Gastrocnemius medialis (tissue), 4 donors: ENCODE results near the gene C11orf91. TPM values are rescaled to one million over a fixed set of nuclear protein-coding genes. Genes with fewer than 3 reads are reported as not detected.
"Not testable (repeated sequence)": the region's sequence is repeated elsewhere in the genome, so short reads cannot be mapped to it uniquely, and the experiment has no call there.

Source experiments
- ATAC-seq, 2 donors: fragments of 150-250 bp; one replicate each; pipeline ENCODE4 v1.9.1; 2016
- DNase-seq, 2 donors: peaks; one replicate each; pipeline ENCODE4 v3.0.0-alpha.2; 2019
- H3K27ac ChIP-seq, 4 donors: fragments of 200-600 bp; sonication (generic); 1 replicate in 1 of 4; 2 replicates in 3 of 4; pipeline ENCODE4 v1.5.1; 2016 to 2018; ENCODE audit warnings: mild to moderate bottlenecking in 2 of 4, moderate library complexity in 1 of 4
- H3K27me3 ChIP-seq, 3 donors: fragments of 200-600 bp; sonication (generic) in 2 of 3; 1 replicate in 1 of 3; 2 replicates in 2 of 3; pipeline versions ENCODE4 v1.5.1 to v1.6.0; 2016 to 2019; ENCODE audit warnings: mild to moderate bottlenecking in 1 of 3, moderate library complexity in 1 of 3
- H3K36me3 ChIP-seq, 2 donors: fragments of 200-600 bp; sonication (generic) in 1 of 2; one replicate each; pipeline ENCODE4 v1.5.1; 2017 to 2018
- H3K4me1 ChIP-seq, 2 donors: fragments of 200-600 bp; sonication (generic) in 1 of 2; one replicate each; pipeline ENCODE4 v1.5.1; 2016 to 2017; ENCODE audit warnings: mild to moderate bottlenecking in 2 of 2
- H3K4me3 ChIP-seq, 4 donors: fragments of 200-600 bp; sonication (generic) in 3 of 4; 1 replicate in 1 of 4; 2 replicates in 3 of 4; pipeline ENCODE4 v1.5.1; 2016 to 2019; ENCODE audit warnings: mild to moderate bottlenecking in 2 of 4
- H3K9me3 ChIP-seq, 3 donors: fragments of 200-600 bp; sonication (generic) in 2 of 3; 1 replicate in 1 of 3; 2 replicates in 2 of 3; pipeline ENCODE4 v1.5.1; 2016 to 2019
- POLR2A ChIP-seq, 2 donors: fragments of 450-650 bp; IDR thresholded peaks; one replicate each; pipeline ENCODE4 v1.6.1; 2017; ENCODE audit warnings: antibody characterized with exemption in 2 of 2, mild to moderate bottlenecking in 2 of 2, moderate library complexity in 2 of 2
- in situ Hi-C, 4 donors: fragments of 200-750 bp; cut with MboI; loops; one replicate each; pipeline versions ENCODE4 v1.15.0 to v1.8.0; 2017; ENCODE audit warnings: low sequenced_read_pairs in 4 of 4
- intact Hi-C: fragments of 100-400 bp; cut with DNase I; formaldehyde crosslinking; loops from one replicate; pipeline ENCODE4 v1.15.1; 2023; ENCODE audit warnings: low total_unique reads
- total RNA-seq, 4 donors: library from RNA; depleted of rRNA; stranded (reverse); fragments of >200 nt; gene quantifications; one replicate each; pipeline versions ENCODE4 v1.1.0 to v1.2.3, GENCODE V29; 2016
- TF ChIP-seq, protein P1 (sequence below), 5 experiments: fragments of 450-650 bp in 3 of 5; fragments of 200-600 bp in 2 of 5; sonication (generic) in 2 of 5; IDR thresholded peaks in 4 of 5; conservative IDR thresholded peaks in 1 of 5; 1 replicate in 4 of 5; 2 replicates in 1 of 5; pipeline ENCODE4 v1.5.1; 2016 to 2019; ENCODE audit warnings: antibody characterized with exemption in 5 of 5, mild to moderate bottlenecking in 3 of 5, moderate library complexity in 3 of 5

C11orf91 gene
- total RNA-seq, 4 donors from 2014 or later = not detected

GRCh38 chr11:33664166-33664565 is 36.5 kb downstream of the C11orf91 start:
- in situ Hi-C loops = no loop called here
- H3K27me3 ChIP-seq = no peaks in the 10 kb centered on the region
- H3K4me1 ChIP-seq = peaks cover 8 to 10% of the 10 kb centered on the region in 2 donors
- H3K27ac ChIP-seq = no peak overlapping the region
- DNase-seq (no peak), ATAC-seq (no peak)
- no peak for TF ChIP-seq POLR2A (IDR thresholded peaks at IDR 0.05)
- TF ChIP-seq, protein P1, sequence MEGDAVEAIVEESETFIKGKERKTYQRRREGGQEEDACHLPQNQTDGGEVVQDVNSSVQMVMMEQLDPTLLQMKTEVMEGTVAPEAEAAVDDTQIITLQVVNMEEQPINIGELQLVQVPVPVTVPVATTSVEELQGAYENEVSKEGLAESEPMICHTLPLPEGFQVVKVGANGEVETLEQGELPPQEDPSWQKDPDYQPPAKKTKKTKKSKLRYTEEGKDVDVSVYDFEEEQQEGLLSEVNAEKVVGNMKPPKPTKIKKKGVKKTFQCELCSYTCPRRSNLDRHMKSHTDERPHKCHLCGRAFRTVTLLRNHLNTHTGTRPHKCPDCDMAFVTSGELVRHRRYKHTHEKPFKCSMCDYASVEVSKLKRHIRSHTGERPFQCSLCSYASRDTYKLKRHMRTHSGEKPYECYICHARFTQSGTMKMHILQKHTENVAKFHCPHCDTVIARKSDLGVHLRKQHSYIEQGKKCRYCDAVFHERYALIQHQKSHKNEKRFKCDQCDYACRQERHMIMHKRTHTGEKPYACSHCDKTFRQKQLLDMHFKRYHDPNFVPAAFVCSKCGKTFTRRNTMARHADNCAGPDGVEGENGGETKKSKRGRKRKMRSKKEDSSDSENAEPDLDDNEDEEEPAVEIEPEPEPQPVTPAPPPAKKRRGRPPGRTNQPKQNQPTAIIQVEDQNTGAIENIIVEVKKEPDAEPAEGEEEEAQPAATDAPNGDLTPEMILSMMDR (IDR thresholded peaks at IDR 0.05 in 4 of 5, conservative IDR thresholded peaks at IDR 0.05 in 1 of 5) = no peak
- no peaks in the 10 kb centered on the region for H3K9me3 ChIP-seq
- intact Hi-C loops = no loop called here
- H3K36me3 ChIP-seq = no peaks in the 10 kb centered on the region
- H3K4me3 ChIP-seq = no peak overlapping the region

GRCh38 chr11:33663121-33663520 is 37.5 kb downstream of the C11orf91 start:
- H3K27me3 ChIP-seq = no peaks in the 10 kb centered on the region
- in situ Hi-C loops (no loop called here), intact Hi-C loops (no loop called here)
- no peak overlapping the region for H3K4me3 ChIP-seq
- no peaks in the 10 kb centered on the region for H3K9me3 ChIP-seq
- H3K36me3 ChIP-seq = no peaks in the 10 kb centered on the region
- ATAC-seq (no peak), DNase-seq (no peak)
- peaks cover 3 to 5% of the 10 kb centered on the region in 2 donors for H3K4me1 ChIP-seq
- no peak for TF ChIP-seq POLR2A (IDR thresholded peaks at IDR 0.05)
- TF ChIP-seq, protein P1 (IDR thresholded peaks at IDR 0.05 in 4 of 5, conservative IDR thresholded peaks at IDR 0.05 in 1 of 5) = no peak
- H3K27ac ChIP-seq = no peak overlapping the region

GRCh38 chr11:33661526-33661925 is 39.1 kb downstream of the C11orf91 start:
- H3K27ac ChIP-seq, ATAC-seq, H3K27me3 ChIP-seq, H3K4me1 ChIP-seq, in situ Hi-C loops, H3K4me3 ChIP-seq, intact Hi-C loops, H3K36me3 ChIP-seq, DNase-seq, H3K9me3 ChIP-seq: not testable (repeated sequence)

GRCh38 chr11:33660962-33661361 is 39.7 kb downstream of the C11orf91 start:
- in situ Hi-C loops = no loop called here
- intact Hi-C loops = no loop called here
- no peak overlapping the region for H3K4me3 ChIP-seq
- H3K36me3 ChIP-seq = no peaks in the 10 kb centered on the region
- TF ChIP-seq, protein P1 (IDR thresholded peaks at IDR 0.05 in 4 of 5, conservative IDR thresholded peaks at IDR 0.05 in 1 of 5) = no peak
- no peak for TF ChIP-seq POLR2A (IDR thresholded peaks at IDR 0.05)
- DNase-seq (no peak), ATAC-seq (no peak)
- H3K4me1 ChIP-seq = peaks cover 3 to 6% of the 10 kb centered on the region in 2 donors
- H3K9me3 ChIP-seq = no peaks in the 10 kb centered on the region
- no peaks in the 10 kb centered on the region for H3K27me3 ChIP-seq
- H3K27ac ChIP-seq = no peak overlapping the region

DNA sequence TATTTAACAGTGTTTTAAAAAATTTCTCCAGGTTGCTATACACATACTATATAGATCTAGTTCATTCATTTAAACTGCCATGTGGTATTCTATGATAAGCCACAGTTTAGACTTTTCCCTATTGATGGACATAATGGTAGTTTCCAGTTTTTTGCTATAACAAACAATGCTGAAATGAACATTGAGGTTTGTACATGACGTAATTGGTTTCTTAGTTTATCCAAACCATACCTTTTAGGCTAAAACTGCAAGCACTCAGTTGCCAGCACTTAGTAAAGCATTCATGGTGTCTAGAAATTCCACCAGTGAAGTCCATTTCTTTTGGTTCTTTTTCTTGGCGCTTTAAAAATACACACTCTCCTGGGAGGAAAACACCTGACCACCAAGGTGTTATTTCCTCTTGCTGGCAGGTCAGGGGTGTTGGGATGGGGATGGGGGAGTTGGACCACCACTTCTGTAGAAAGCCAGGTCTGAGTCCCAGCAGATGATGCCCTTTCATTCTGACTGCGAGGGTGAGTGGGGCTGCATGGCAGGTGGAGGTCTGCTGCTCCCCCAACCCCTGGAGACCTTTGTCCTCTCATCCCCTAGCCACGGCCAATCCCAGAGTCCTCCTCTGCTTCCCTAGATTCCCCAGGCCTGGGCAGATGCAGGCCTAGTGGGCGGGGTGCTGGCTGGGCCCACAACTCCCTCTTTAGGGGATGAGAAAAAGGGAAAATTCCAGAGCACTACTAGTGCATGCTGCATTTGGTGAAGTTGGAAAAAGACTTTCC is 41.1 kb downstream of the C11orf91 start:
- ATAC-seq (no peak), DNase-seq (no peak)
- intact Hi-C loops = no loop called here
- H3K27ac ChIP-seq = no peak overlapping the region
- in situ Hi-C loops = no loop called here
- TF ChIP-seq, protein P1 (IDR thresholded peaks at IDR 0.05 in 4 of 5, conservative IDR thresholded peaks at IDR 0.05 in 1 of 5) = no peak
- no peak for TF ChIP-seq POLR2A (IDR thresholded peaks at IDR 0.05)
- H3K27me3 ChIP-seq = no peaks in the 10 kb centered on the region
- H3K4me3 ChIP-seq = no peak overlapping the region
- H3K4me1 ChIP-seq = peaks cover 3 to 6% of the 10 kb centered on the region in 2 donors
- no peaks in the 10 kb centered on the region for H3K9me3 ChIP-seq
- H3K36me3 ChIP-seq = no peaks in the 10 kb centered on the region
